ENCODE data around the gene CD247.

GRCh38 chr1:167522246-167522645 lies 3.9 kb upstream of the CD247 start:
- TF ChIP-seq, protein P1, sequence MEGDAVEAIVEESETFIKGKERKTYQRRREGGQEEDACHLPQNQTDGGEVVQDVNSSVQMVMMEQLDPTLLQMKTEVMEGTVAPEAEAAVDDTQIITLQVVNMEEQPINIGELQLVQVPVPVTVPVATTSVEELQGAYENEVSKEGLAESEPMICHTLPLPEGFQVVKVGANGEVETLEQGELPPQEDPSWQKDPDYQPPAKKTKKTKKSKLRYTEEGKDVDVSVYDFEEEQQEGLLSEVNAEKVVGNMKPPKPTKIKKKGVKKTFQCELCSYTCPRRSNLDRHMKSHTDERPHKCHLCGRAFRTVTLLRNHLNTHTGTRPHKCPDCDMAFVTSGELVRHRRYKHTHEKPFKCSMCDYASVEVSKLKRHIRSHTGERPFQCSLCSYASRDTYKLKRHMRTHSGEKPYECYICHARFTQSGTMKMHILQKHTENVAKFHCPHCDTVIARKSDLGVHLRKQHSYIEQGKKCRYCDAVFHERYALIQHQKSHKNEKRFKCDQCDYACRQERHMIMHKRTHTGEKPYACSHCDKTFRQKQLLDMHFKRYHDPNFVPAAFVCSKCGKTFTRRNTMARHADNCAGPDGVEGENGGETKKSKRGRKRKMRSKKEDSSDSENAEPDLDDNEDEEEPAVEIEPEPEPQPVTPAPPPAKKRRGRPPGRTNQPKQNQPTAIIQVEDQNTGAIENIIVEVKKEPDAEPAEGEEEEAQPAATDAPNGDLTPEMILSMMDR (tag by site-specific recombination; IDR thresholded peaks at IDR 0.05): no peak
- TF ChIP-seq ZNF350 (tag by site-specific recombination; IDR thresholded peaks at IDR 0.05) (no peak), ZNF792 (tag by site-specific recombination; IDR thresholded peaks at IDR 0.05) (no peak), ZNF404 (tag by site-specific recombination; IDR thresholded peaks at IDR 0.05) (no peak)
